ENCODE measurements around the gene MAN1A1.

MAN1A1 gene

GRCh38 chr6:119264854-119265397, 84.6 kb downstream of the MAN1A1 start:
- no peak for DNase-seq

- DNase-seq: no peak
Measured at GRCh38 chr6:119262612-119263011, 86.9 kb downstream of the MAN1A1 start.

- DNase-seq: no peak
Measured at GRCh38 chr6:119261944-119262284, 87.6 kb downstream of the MAN1A1 start.

- DNase-seq: no peak
Measured at GRCh38 chr6:119259027-119259426, 90.5 kb downstream of the MAN1A1 start.

GRCh38 chr6:119257726-119258125, 91.8 kb downstream of the MAN1A1 start:
- no peak for DNase-seq

GRCh38 chr6:119256978-119257462, 92.5 kb downstream of the MAN1A1 start:
- DNase-seq: no peak

- no peak for DNase-seq
Measured at GRCh38 chr6:119256392-119256791, 93.2 kb downstream of the MAN1A1 start.

GRCh38 chr6:119255492-119255891, 94.1 kb downstream of the MAN1A1 start:
- no peak for DNase-seq

GRCh38 chr6:119250036-119250435, 99.5 kb downstream of the MAN1A1 start:
- no peak for DNase-seq

- DNase-seq: no peak
Measured at GRCh38 chr6:119249319-119249718, 100.2 kb downstream of the MAN1A1 start.

- DNase-seq: no peak
Measured at GRCh38 chr6:119247504-119247903, 102.1 kb downstream of the MAN1A1 start.

GRCh38 chr6:119243657-119244056, 105.9 kb downstream of the MAN1A1 start:
- DNase-seq: no peak

GRCh38 chr6:119243037-119243436, 106.5 kb downstream of the MAN1A1 start:
- no peak for DNase-seq

- no peak for DNase-seq
Measured at GRCh38 chr6:119241540-119242309, 107.8 kb downstream of the MAN1A1 start.

- no peak for DNase-seq
Measured at GRCh38 chr6:119241111-119241465, 108.5 kb downstream of the MAN1A1 start.

- no peak for DNase-seq
Measured at GRCh38 chr6:119240257-119241110, 109.1 kb downstream of the MAN1A1 start.

GRCh38 chr6:119237177-119237715, 112.3 kb downstream of the MAN1A1 start:
- DNase-seq: no peak

- no peak for DNase-seq
Measured at GRCh38 chr6:119234941-119235340, 114.6 kb downstream of the MAN1A1 start.

GRCh38 chr6:119234457-119234856, 115.1 kb downstream of the MAN1A1 start:
- DNase-seq: no peak

- DNase-seq: no peak
Measured at GRCh38 chr6:119233312-119233984, 116.1 kb downstream of the MAN1A1 start.

GRCh38 chr6:119231394-119231793, 118.2 kb downstream of the MAN1A1 start:
- DNase-seq: no peak

GRCh38 chr6:119230160-119230559, 119.4 kb downstream of the MAN1A1 start:
- DNase-seq: no peak

GRCh38 chr6:119227377-119227776, 122.2 kb downstream of the MAN1A1 start:
- DNase-seq: no peak

Measured in activated CD4-positive, alpha-beta T cell treated with anti-CD3 and anti-CD28 coated beads for 1 hour (primary cell).